A549 treated with GW870086 at 1 μM for 4 hours (cell line): ENCODE results near the gene LPAR1. TPM values are rescaled to one million over a fixed set of nuclear protein-coding genes. Genes with fewer than 3 reads are reported as not detected.

Experiments
- total RNA-seq: library from RNA; stranded (reverse); fragments of 200-300 nt; extraction: Qiagen RNA extraction; gene quantifications from 5 replicates; pipeline ENCODE4 v1.2.3, GENCODE V29; 2022; ENCODE audit warnings: low read depth

The LPAR1 gene, protein sequence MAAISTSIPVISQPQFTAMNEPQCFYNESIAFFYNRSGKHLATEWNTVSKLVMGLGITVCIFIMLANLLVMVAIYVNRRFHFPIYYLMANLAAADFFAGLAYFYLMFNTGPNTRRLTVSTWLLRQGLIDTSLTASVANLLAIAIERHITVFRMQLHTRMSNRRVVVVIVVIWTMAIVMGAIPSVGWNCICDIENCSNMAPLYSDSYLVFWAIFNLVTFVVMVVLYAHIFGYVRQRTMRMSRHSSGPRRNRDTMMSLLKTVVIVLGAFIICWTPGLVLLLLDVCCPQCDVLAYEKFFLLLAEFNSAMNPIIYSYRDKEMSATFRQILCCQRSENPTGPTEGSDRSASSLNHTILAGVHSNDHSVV
- total RNA-seq, result 14.2 to 17.9 TPM (median 15.0 TPM) in 5 replicates

DNA sequence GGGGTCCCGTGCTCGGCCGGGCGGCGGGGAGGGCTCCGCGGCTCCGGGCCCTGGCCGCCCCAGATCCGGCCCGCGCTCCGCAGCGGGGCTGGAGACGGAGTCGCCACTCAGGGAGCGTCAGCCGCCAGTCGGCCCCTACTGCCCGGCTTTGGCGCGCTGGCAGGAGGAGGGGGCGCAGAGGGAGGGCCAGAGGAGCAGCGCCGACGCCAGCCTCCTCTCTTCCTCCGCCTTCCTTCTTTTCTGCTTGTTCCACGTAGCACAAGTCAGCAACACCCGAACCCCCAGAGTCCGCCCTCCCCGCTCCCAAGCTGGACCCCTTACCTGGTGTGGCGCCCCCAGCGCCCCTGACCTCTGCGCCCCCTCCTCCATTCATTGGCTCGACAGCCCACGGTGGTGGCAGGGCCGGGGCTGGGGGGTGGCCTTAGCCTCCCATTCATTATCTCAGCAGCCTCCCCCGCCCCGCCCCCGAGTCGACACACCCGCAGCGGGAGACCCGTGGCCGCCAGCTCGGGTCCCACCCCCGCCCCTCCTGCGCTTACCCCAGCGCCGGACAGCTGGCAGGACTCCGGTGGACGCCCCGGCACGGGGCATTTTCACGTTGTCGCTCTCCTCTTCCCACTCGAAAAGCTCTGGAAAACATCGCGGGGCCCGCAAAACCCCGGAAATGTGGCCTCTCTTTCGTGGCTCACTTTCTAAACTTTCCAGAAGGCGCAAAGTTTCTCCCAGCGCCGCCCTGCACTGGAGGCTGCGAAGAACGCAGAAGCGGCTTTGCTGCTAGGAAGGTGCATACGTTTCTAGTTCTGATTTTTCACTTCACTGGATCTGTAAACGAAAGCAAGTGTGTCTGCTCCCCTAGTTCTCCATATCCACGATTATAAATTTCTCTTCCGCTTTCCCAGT lies at the start of gene LPAR1:
TSS of gene LPAR1 (minus strand) at position 140 of the 900 bp plus-strand sequence. CDS start 66,353 bp downstream, outside the sequence.

